HG03095 (cell line): ENCODE measurements around the gene TM4SF18.
"Not testable (repeated sequence)": the region's sequence is repeated elsewhere in the genome, so short reads cannot be mapped to it uniquely, and the experiment has no call there.

Experiments
- ATAC-seq: cut with Tn5 transposase; IDR thresholded peaks from one replicate; pipeline ENCODE4 v1.9.1; 2021; ENCODE audit warnings: moderate library complexity; ENCODE audit not compliant: unreplicated experiment

Gene TM4SF18, protein sequence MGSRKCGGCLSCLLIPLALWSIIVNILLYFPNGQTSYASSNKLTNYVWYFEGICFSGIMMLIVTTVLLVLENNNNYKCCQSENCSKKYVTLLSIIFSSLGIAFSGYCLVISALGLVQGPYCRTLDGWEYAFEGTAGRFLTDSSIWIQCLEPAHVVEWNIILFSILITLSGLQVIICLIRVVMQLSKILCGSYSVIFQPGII

DNA sequence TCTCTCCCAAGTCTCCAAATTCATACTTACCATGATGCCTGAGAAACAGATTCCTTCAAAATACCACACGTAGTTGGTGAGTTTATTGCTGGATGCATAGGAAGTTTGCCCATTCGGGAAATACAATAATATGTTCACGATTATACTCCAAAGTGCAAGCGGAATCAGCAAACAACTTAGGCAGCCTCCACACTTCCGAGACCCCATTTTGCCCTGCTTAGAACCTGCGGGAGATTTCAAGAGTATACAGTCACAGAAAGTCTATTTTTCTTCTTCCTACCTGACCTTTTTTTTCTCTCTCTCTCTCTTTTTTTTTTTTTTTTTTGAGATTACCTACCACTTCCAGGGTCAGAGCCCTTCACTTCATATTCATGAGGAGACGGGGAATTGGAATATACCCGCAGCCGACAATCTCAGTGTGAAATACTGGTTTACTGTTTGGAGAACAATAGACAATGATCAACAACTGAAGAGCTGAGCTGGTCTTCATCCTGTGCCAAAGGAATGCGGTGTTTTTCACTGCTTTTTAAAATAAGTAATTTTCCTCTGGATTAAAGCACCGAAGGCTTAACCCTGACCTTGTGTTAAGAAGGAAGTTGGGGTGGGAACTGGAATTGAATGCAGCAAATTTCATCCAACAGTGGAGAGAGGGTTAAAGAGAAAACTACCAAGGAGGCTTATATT lies at the start of gene TM4SF18:
TSS of gene TM4SF18 (minus strand) at position 461 of the 684 bp plus-strand sequence. CDS start at position 207, 254 bp downstream.
- ATAC-seq, result no peak

- no peak for ATAC-seq
Measured at GRCh38 chr3:149382518-149382917, 49.1 kb upstream of the TM4SF18 start.

- no peak for ATAC-seq
Measured at GRCh38 chr3:149382101-149382467, 48.6 kb upstream of the TM4SF18 start.

GRCh38 chr3:149381173-149382100 lies 48.0 kb upstream of the TM4SF18 start:
- no peak for ATAC-seq

- not testable (repeated sequence) for ATAC-seq
Measured at GRCh38 chr3:149380220-149380619, 46.8 kb upstream of the TM4SF18 start.

- ATAC-seq, result no peak
Measured at GRCh38 chr3:149378478-149379309, 45.3 kb upstream of the TM4SF18 start.

DNA sequence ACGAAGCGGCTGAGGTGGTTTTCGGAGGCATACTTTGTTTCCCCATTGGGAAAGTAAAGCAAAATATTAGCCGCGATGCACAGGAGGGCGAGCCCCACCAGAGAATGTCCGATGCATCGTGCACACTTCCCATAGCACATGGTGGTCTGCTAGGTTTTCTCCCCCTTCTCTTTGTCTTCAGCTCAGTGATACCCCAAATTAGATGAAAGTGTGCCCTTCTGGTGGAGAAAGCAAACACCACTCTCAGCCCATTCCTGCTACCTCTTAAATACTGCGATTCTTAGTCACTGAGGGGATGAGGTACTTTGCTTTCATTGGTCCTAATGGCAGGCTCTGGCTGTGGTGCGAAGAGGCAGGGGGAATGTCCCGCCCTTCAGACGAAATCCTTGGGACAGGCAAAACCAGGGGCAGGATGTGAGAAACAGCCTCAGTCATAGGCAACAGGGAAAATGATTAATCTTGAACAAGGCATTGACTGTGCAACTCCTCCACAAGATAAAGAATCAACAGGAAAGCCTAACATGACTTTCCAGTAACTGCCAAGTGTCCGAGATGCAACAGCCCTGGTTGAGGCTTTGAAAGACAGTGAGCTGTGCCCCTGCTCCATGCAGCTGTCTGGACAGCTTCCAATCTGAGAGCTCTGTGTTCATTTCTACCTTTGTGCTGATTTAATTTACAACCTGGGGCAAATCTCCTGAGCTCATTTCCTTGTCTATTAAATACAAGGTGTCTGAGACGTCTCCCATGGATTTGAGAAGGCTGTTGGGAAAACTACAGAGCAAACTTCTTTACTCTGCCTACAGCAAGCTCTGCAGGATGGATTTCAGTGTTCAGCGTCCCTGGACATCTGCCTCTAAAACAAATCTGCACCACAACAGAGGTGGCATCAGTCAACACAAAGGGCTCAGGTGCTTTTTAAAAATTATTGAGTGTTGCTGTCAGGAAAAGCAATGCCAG lies 44.2 kb upstream of the TM4SF18 start, which contains the start of gene TM4SF1:
TSS of gene TM4SF1 (minus strand) at position 242 of the 957 bp plus-strand sequence. CDS start at position 140, 102 bp downstream.
- ATAC-seq, result no peak

GRCh38 chr3:149376718-149377407 lies 43.4 kb upstream of the TM4SF18 start:
- no peak for ATAC-seq

DNA sequence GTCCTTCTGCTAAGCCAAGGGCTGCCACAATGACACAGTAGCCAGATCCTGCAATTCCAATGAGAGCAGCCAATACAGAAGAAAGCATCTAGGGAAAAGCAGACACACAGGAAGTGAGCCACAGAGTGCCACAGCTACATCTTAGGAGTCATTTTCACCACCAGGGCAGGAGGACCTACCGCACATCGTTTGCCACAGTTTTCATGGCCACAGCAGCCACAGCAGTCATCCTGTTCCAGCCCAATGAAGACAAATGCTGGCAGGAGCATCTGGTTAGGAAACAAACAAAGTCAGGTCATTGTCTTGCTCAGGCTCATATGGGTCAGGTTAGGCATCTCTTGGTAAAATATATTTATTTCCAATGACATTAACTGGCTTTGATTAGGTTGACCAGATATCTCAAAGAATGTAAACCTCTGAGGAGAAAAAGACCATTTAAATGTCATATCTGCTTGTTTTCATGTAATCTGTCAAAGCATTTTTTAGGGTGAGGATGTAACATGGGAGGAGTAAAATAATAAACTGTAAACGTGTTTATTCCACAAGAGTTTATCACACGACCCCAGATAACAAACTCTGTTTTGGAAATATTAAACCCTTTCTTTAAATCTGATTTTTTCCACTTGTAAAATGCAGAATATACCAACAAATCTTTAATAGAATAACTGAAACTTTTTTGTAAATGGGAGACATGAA lies 42.2 kb upstream of the TM4SF18 start:
- ATAC-seq, result no peak

DNA sequence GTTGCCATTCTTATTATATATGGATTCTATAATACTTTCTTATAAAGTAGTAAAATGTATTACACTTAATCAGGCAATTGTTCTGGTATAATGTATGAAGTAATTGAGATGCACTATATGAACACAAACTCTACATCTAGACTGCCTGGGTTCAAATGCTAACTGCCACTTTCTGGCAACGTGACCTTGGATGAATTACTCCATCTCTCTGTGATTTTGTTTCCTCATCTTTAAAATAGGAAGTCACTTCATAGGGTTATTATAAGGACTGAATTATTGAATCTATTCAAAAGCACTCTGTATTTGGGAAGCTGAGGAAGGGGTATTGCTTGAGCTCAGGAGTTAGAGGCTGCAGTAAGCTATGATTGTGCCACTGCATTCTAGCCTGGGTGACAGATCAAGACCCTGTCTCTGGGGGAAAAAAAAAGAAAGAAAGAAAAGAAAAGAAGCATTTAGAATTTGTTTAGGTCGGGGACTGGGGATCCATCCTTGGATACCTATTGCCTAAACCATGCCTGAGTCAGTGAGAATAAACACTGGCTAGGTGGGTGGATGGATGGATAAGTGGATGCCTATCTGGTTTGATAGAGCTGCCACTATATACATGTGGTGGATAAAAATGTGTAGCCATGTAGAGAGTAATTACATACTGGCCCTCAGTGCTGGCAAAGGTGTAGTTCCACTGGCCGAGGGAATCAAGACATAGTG lies 41.5 kb upstream of the TM4SF18 start:
- no peak for ATAC-seq

GRCh38 chr3:149374391-149374790 lies 41.0 kb upstream of the TM4SF18 start:
- no peak for ATAC-seq

DNA sequence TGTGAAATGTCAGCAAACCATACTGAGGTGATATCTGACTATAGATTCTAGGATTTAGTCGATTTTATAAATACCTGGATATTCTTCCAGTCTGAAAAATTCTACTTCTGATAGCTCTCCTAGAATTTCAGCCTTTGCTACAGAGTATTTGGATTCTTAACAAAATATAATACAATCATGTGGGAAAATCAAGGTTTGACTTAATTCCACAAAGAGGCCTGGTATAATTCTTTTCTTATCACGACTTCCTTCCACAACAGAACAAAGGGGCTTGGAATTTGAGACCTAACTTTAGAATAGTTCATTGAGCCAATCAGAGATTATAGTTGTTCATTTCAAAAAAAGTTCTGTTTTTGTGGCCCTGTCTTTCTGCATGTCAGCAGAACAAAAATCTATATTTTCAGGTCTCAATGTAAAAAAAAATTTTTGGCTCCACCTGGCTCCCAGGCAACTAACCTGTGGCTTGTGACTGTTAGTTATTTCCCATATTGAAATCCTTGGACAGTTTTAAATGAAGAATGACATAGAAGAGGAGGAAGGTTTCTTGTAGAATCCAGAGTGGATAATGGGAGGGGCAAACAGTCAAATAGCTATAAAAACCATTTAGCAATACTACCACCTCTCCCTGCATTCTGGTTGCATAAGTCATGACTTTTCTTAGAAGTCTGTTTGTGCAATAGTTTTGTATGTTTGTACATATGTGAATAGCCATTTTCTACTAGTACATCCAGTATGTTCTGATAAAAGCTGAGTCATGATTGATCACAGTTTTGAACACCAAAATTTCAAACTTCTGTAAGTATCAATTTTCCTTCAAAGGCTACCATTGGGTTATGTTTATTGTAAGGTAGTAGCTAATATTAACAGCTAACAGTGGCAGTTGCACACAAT lies 40.0 kb upstream of the TM4SF18 start:
- ATAC-seq, result no peak

DNA sequence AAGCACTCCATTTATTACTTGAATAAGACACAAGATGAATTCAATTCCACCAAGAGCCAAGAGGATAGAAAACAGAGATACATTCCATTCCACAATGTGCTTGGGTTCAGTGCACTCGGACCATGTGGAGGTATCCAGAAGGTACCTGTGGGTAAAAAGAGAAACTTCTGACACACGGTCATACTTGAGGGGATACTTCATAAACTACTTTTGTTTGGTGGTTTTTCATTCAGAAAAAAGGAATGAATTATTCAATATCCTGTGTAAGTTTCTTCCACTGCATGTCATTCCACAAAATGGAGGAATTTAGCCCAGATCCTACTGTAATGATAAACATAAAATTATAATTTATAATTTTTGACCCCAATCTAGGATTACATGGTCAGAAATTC lies 38.3 kb upstream of the TM4SF18 start:
- ATAC-seq, result no peak

DNA sequence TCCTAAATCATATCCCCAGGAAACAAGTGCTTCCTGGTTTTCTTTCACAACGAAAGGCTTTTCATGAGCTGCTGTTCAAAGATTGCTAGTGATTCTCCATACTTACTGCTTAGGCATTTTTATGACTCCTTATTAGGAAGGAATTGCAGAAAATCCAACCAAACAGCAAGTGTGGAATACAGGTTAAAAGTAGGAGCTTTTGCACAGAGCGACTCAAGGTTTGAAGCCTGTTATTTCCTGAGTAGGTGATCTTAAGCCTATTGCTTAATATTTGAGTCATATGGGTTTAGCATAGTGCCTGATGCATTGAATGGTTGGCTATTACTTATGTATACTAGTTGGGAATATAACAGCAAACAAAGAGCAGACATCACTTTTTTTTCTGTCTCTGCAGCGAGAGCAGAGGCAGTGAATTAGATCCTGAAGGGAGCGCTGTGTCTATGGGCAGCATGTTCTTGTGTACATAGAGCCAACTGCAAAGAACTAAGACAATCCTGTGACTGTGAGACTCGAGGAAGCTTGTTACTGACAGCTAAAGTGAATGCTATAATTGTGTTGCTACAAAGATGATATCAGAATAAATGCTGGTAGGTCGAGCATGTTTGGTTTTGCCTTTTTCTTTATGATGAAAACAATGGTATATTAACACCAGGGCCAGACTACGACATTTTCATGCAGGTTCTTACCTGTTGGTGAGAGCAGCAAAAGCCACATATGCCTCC lies 37.7 kb upstream of the TM4SF18 start:
- no peak for ATAC-seq

- no peak for ATAC-seq
Measured at GRCh38 chr3:149369991-149370866, 36.8 kb upstream of the TM4SF18 start.
